HL-60/S4 treated with phorbol 12-myristate 13-acetate at 8.2 ng/mL for 4 days and 3 days (cell line): Measurements from ENCODE around the gene IQSEC3.

Source experiments
- in situ Hi-C: fragments of 300-500 bp; cut with MboI; formaldehyde crosslinking; loops from 2 replicates; pipeline ENCODE4 v1.15.0; 2022; ENCODE audit warnings: low sequenced_read_pairs

Gene IQSEC3

GRCh38 chr12:162467-163307 is 96.1 kb downstream of the IQSEC3 start:
- in situ Hi-C loops = no loop called here

- in situ Hi-C loops = no loop called here
Measured at GRCh38 chr12:163406-163986, 96.9 kb downstream of the IQSEC3 start.

- in situ Hi-C loops = no loop called here
Measured at GRCh38 chr12:164207-164606, 97.6 kb downstream of the IQSEC3 start.

GRCh38 chr12:165862-166368 is 99.3 kb downstream of the IQSEC3 start:
- in situ Hi-C loops = no loop called here

- in situ Hi-C loops = no loop called here
Measured at GRCh38 chr12:166425-167075, 100.0 kb downstream of the IQSEC3 start.

GRCh38 chr12:167959-168600 is 101.5 kb downstream of the IQSEC3 start:
- in situ Hi-C loops = no loop called here

- in situ Hi-C loops = no loop called here
Measured at GRCh38 chr12:168763-169525, 102.4 kb downstream of the IQSEC3 start.

- in situ Hi-C loops = no loop called here
Measured at GRCh38 chr12:169528-170370, 103.2 kb downstream of the IQSEC3 start.

- in situ Hi-C loops = no loop called here
Measured at GRCh38 chr12:170371-171225, 104.0 kb downstream of the IQSEC3 start.

GRCh38 chr12:171276-171675 is 104.7 kb downstream of the IQSEC3 start:
- in situ Hi-C loops = no loop called here

GRCh38 chr12:171743-172676 is 105.4 kb downstream of the IQSEC3 start:
- in situ Hi-C loops = no loop called here

- in situ Hi-C loops = no loop called here
Measured at GRCh38 chr12:172732-173161, 106.2 kb downstream of the IQSEC3 start.

GRCh38 chr12:174124-174523 is 107.6 kb downstream of the IQSEC3 start:
- in situ Hi-C loops = no loop called here

GRCh38 chr12:174596-174995 is 108.0 kb downstream of the IQSEC3 start:
- in situ Hi-C loops = no loop called here

- in situ Hi-C loops = no loop called here
Measured at GRCh38 chr12:175250-175649, 108.7 kb downstream of the IQSEC3 start.

- in situ Hi-C loops = no loop called here
Measured at GRCh38 chr12:175759-176158, 109.2 kb downstream of the IQSEC3 start.

- in situ Hi-C loops = no loop called here
Measured at GRCh38 chr12:176321-177181, 110.0 kb downstream of the IQSEC3 start.
